ENCODE data around the gene ENAH.

Gene ENAH

GRCh38 chr1:225593414-225593813, 59.5 kb downstream of the ENAH start:
- Histone ChIP-seq H4K20me1 (ENCODE audit: control insufficient read depth, insufficient read depth, low read depth, low read length) (no peaks in the 10 kb centered on the region), H3K27ac (ENCODE audit: low read depth, low read length) (no peak overlapping the region), H3K4me3 (ENCODE audit: low read length) (no peak overlapping the region), H3K9me3 (ENCODE audit: control insufficient read depth, insufficient read depth, low read length) (no peaks in the 10 kb centered on the region), H3F3A (ENCODE audit: control insufficient read depth, insufficient read depth) (no peaks in the 10 kb centered on the region), H3K36me3 (ENCODE audit: control insufficient read depth, low read length) (no peaks in the 10 kb centered on the region), H3K27me3 (ENCODE audit: control insufficient read depth, low read length) (peaks cover 9% of the 10 kb centered on the region; the same call in 1 of the 2 replicates), H3K9me2 (replicated peaks; ENCODE audit: control insufficient read depth, low read length) (no peaks in the 10 kb centered on the region), H3K79me2 (ENCODE audit: control insufficient read depth, low read length) (no peaks in the 10 kb centered on the region), H3K4me1 (ENCODE audit: control insufficient read depth, low read length) (no peaks in the 10 kb centered on the region), H3K4me2 (ENCODE audit: low read length) (no peak overlapping the region)
- TF ChIP-seq EZH2phosphoT487 (IDR thresholded peaks at IDR 0.05; ENCODE audit: borderline replicate concordance, low read length) (no peak), CTCF (IDR thresholded peaks at IDR 0.05; ENCODE audit: low read depth, low read length, poor library complexity, severe bottlenecking) (no peak)

- Histone ChIP-seq H3K27me3 (ENCODE audit: control insufficient read depth, low read length) (peaks cover 9% of the 10 kb centered on the region; the same call in 1 of the 2 replicates), H3K9me3 (ENCODE audit: control insufficient read depth, insufficient read depth, low read length) (no peaks in the 10 kb centered on the region), H3K4me3 (ENCODE audit: low read length) (no peak overlapping the region), H3K4me1 (ENCODE audit: control insufficient read depth, low read length) (no peaks in the 10 kb centered on the region), H3K36me3 (ENCODE audit: control insufficient read depth, low read length) (no peaks in the 10 kb centered on the region), H3F3A (ENCODE audit: control insufficient read depth, insufficient read depth) (no peaks in the 10 kb centered on the region), H3K4me2 (ENCODE audit: low read length) (no peak overlapping the region), H3K27ac (ENCODE audit: low read depth, low read length) (no peak overlapping the region), H3K9me2 (replicated peaks; ENCODE audit: control insufficient read depth, low read length) (no peaks in the 10 kb centered on the region), H4K20me1 (ENCODE audit: control insufficient read depth, insufficient read depth, low read depth, low read length) (no peaks in the 10 kb centered on the region), H3K79me2 (ENCODE audit: control insufficient read depth, low read length) (no peaks in the 10 kb centered on the region)
- TF ChIP-seq EZH2phosphoT487 (IDR thresholded peaks at IDR 0.05; ENCODE audit: borderline replicate concordance, low read length) (no peak), CTCF (IDR thresholded peaks at IDR 0.05; ENCODE audit: low read depth, low read length, poor library complexity, severe bottlenecking) (no peak)
These were observed 60.4 kb downstream of the ENAH start for GRCh38 chr1:225592362-225593025.

GRCh38 chr1:225587310-225587709, 65.6 kb downstream of the ENAH start:
- Histone ChIP-seq H3K4me1 (ENCODE audit: control insufficient read depth, low read length) (no peaks in the 10 kb centered on the region), H3F3A (ENCODE audit: control insufficient read depth, insufficient read depth) (no peaks in the 10 kb centered on the region), H3K27ac (ENCODE audit: low read depth, low read length) (no peak overlapping the region), H3K4me2 (ENCODE audit: low read length) (no peak overlapping the region), H3K36me3 (ENCODE audit: control insufficient read depth, low read length) (no peaks in the 10 kb centered on the region), H3K9me2 (replicated peaks; ENCODE audit: control insufficient read depth, low read length) (no peaks in the 10 kb centered on the region), H4K20me1 (ENCODE audit: control insufficient read depth, insufficient read depth, low read depth, low read length) (no peaks in the 10 kb centered on the region), H3K9me3 (ENCODE audit: control insufficient read depth, insufficient read depth, low read length) (no peaks in the 10 kb centered on the region), H3K27me3 (ENCODE audit: control insufficient read depth, low read length) (peaks cover 4% of the 10 kb centered on the region; the same call in 1 of the 2 replicates), H3K79me2 (ENCODE audit: control insufficient read depth, low read length) (no peaks in the 10 kb centered on the region), H3K4me3 (ENCODE audit: low read length) (no peak overlapping the region)
- TF ChIP-seq EZH2phosphoT487 (IDR thresholded peaks at IDR 0.05; ENCODE audit: borderline replicate concordance, low read length) (no peak), CTCF (IDR thresholded peaks at IDR 0.05; ENCODE audit: low read depth, low read length, poor library complexity, severe bottlenecking) (no peak)
